Colonic mucosa (tissue), 4 donors: ENCODE measurements around the gene TMEM132E. TPM values are rescaled to one million over a fixed set of nuclear protein-coding genes. Genes with fewer than 3 reads are reported as not detected.

Source experiments
- DNase-seq: peaks from one replicate; pipeline ENCODE4 v3.0.0-alpha.2; 2020
- H3K27ac ChIP-seq: fragments of 200-600 bp; one replicate; pipeline ENCODE4 v1.8.0; 2021
- H3K27me3 ChIP-seq: fragments of 200-600 bp; one replicate; pipeline ENCODE4 v1.8.0; 2021
- H3K36me3 ChIP-seq: fragments of 200-600 bp; one replicate; pipeline ENCODE4 v1.8.0; 2021
- H3K4me1 ChIP-seq: fragments of 200-600 bp; one replicate; pipeline ENCODE4 v1.8.0; 2021; ENCODE audit warnings: mild to moderate bottlenecking
- H3K4me3 ChIP-seq: fragments of 200-600 bp; one replicate; pipeline ENCODE4 v1.8.0; 2021
- H3K9ac ChIP-seq, 2 donors: one replicate each; pipeline ENCODE4 v1.7.0; 2013; ENCODE audit warnings: control low read depth in 2 of 2, low read depth in 2 of 2, low read length in 2 of 2
- H3K9me3 ChIP-seq: fragments of 200-600 bp; one replicate; pipeline ENCODE4 v1.8.0; 2021
- CTCF ChIP-seq: fragments of 200-600 bp; IDR thresholded peaks from one replicate; pipeline ENCODE4 v1.8.0; 2022; ENCODE audit warnings: antibody characterized with exemption, mild to moderate bottlenecking
- intact Hi-C: fragments of 100-400 bp; cut with DNase I; formaldehyde crosslinking; loops from one replicate; pipeline ENCODE4 v1.14.1; 2022
- total RNA-seq, 2 donors: library from RNA; stranded (reverse); fragmentation: NEBNext Ultra II Directional in 1 of 2; extraction: Animal tissue kit (Norgen Biotek cat#: 25700) in 1 of 2; gene quantifications; one replicate each; pipeline ENCODE4 v1.2.1, GENCODE V29; 2021
- donor health status: healthy.
- donor health status: DM: no; HTN: no; CAD: no.
- donor health status: DM: no; HTN: no; CAD: no.

Gene TMEM132E
- total RNA-seq, 2 donors from 2014 or later: 0.10 to 0.11 TPM

GRCh38 chr17:34671191-34671590 lies 91.8 kb downstream of the TMEM132E start:
- Histone ChIP-seq H3K27ac (no peak overlapping the region), H3K27me3 (no peaks in the 10 kb centered on the region), H3K9me3 (no peaks in the 10 kb centered on the region), H3K36me3 (no peaks in the 10 kb centered on the region), H3K4me3 (no peak overlapping the region), H3K4me1 (no peaks in the 10 kb centered on the region), H3K9ac (no peak overlapping the region)
- no peak for TF ChIP-seq CTCF
- intact Hi-C loops: no loop called here
- DNase-seq: no peak

- Histone ChIP-seq H3K27ac (no peak overlapping the region), H3K9me3 (no peaks in the 10 kb centered on the region), H3K4me1 (no peaks in the 10 kb centered on the region), H3K36me3 (no peaks in the 10 kb centered on the region), H3K4me3 (no peak overlapping the region), H3K27me3 (no peaks in the 10 kb centered on the region), H3K9ac (no peak overlapping the region)
- no peak for TF ChIP-seq CTCF
- no peak for DNase-seq
- intact Hi-C loops: no loop called here
These were observed 92.9 kb downstream of the TMEM132E start for GRCh38 chr17:34672176-34672785.

- Histone ChIP-seq H3K4me1 (no peaks in the 10 kb centered on the region), H3K27ac (no peak overlapping the region), H3K4me3 (no peak overlapping the region), H3K36me3 (no peaks in the 10 kb centered on the region), H3K27me3 (no peaks in the 10 kb centered on the region), H3K9me3 (no peaks in the 10 kb centered on the region), H3K9ac (no peak overlapping the region)
- intact Hi-C loops: no loop called here
- no peak for TF ChIP-seq CTCF
- DNase-seq: no peak
These were observed 94.1 kb downstream of the TMEM132E start for GRCh38 chr17:34673516-34673915.

- H3K36me3 ChIP-seq: no peaks in the 10 kb centered on the region
- H3K4me3 ChIP-seq: no peak overlapping the region
- H3K9me3 ChIP-seq: no peaks in the 10 kb centered on the region
- no peak for DNase-seq
- H3K9ac ChIP-seq: no peak overlapping the region
- no peak for TF ChIP-seq CTCF
- intact Hi-C loops: no loop called here
- H3K27me3 ChIP-seq: no peaks in the 10 kb centered on the region
- no peak overlapping the region for H3K27ac ChIP-seq
- no peaks in the 10 kb centered on the region for H3K4me1 ChIP-seq
These were observed 94.9 kb downstream of the TMEM132E start for GRCh38 chr17:34673995-34674890.

- Histone ChIP-seq H3K4me3 (no peak overlapping the region), H3K36me3 (no peaks in the 10 kb centered on the region), H3K27ac (no peak overlapping the region), H3K27me3 (no peaks in the 10 kb centered on the region), H3K9me3 (no peaks in the 10 kb centered on the region), H3K9ac (no peak overlapping the region), H3K4me1 (no peaks in the 10 kb centered on the region)
- TF ChIP-seq CTCF: no peak
- no peak for DNase-seq
- intact Hi-C loops: no loop called here
These were observed 95.8 kb downstream of the TMEM132E start for GRCh38 chr17:34675143-34675542.
